Measurements from ENCODE around the gene CIT. TPM values are rescaled to one million over a fixed set of nuclear protein-coding genes. Genes with fewer than 3 reads are reported as not detected.

Gene CIT
- total and polyA plus RNA-seq, 9 of the 15 experiments (the other 6 are each of a cell fraction or from before 2014, with no cell fraction given): 1.1 to 46.7 (median 21.3) TPM

DNA sequence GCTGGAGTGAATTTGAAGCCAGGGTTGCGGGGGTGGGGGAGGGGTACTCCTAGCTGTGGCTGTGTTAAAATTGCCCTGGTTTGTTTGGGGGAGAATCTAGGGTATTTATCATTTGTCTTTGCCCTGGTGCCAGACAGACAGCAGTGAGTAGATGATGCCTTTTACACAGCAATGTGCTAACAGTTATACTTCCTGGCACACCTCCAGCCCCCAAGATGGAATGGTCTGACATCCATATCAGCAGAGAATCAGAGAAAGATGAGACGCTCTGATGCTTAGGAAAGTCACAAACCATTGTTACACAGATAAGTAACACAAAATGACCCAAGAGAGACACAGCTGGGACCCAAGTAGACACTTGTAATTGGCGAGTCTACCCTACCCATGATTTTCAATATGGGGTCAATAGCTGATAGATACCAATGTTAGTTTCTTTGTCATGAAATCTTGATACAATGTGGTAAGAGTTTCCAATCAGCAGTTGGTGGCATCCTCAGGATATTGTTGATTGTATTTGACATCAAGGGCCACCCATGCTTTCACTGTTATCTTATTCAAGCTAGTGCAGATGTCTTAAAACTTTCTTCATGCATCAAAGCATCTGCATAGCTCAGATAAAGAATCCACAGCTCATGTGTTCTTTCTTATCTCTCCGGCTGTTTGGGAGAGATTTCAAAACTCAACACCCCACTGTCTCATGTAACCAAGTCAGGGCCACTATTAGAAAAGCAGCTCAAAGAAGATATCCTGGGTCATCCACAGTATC, 211.8 kb downstream of the CIT start (continued):
- TF ChIP-seq ZNF445 (CRISPR knock-in tag; IDR thresholded peaks at IDR 0.05; ENCODE audit: low read depth) (peak; percentile 64; the same call in 1 of the 2 replicates), RBBP5 (IDR thresholded peaks at IDR 0.05; ENCODE audit: borderline replicate concordance, insufficient read depth, low read length, poor library complexity, severe bottlenecking) (peak; percentile 65), FIP1L1 (IDR thresholded peaks at IDR 0.05; ENCODE audit: low read depth, low read length, poor library complexity, severe bottlenecking) (no peak), ZNF75A (CRISPR knock-in tag; IDR thresholded peaks at IDR 0.05) (0 out of 2 replicates have a peak, but pooled peaks have one; percentile 39), ZC3H8 (IDR thresholded peaks at IDR 0.05) (no peak), ZFP1 (CRISPR knock-in tag; IDR thresholded peaks at IDR 0.05) (peak; percentile 53; the same call in 1 of the 2 replicates), FOXM1 (IDR thresholded peaks at IDR 0.05; ENCODE audit: low read depth) (peak; percentile 99), FOXM1 (CRISPR knock-in tag; IDR thresholded peaks at IDR 0.05; ENCODE audit: low read depth) (no peak), GABPA (tag; conservative IDR thresholded peaks at IDR 0.05; ENCODE audit: low read depth) (peak; percentile 70), RFX7 (CRISPR knock-in tag; IDR thresholded peaks at IDR 0.05) (peak; percentile 76; the same call in 1 of the 2 replicates), RBM14 (IDR thresholded peaks at IDR 0.05; ENCODE audit: borderline replicate concordance, insufficient read depth, low read depth, low read length) (no peak), RB1 (IDR thresholded peaks at IDR 0.05; ENCODE audit: low read depth) (peak; percentile 46; the same call in 1 of the 2 replicates), CBFA2T3 (IDR thresholded peaks at IDR 0.05) (peak; percentile 100), PHF21A (IDR thresholded peaks at IDR 0.05; ENCODE audit: borderline replicate concordance, low read depth) (peak; percentile 75; the same call in 1 of the 2 replicates), PHF8 (IDR thresholded peaks at IDR 0.05; ENCODE audit: borderline replicate concordance, low read length) (no peak), ZNF707 (CRISPR knock-in tag; conservative IDR thresholded peaks at IDR 0.05) (no peak), FOXJ3 (CRISPR knock-in tag; IDR thresholded peaks at IDR 0.05) (no peak)
- TF ChIP-seq, protein P1, sequence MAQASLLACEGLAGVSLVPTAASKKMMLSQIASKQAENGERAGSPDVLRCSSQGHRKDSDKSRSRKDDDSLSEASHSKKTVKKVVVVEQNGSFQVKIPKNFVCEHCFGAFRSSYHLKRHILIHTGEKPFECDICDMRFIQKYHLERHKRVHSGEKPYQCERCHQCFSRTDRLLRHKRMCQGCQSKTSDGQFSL (CRISPR knock-in tag; IDR thresholded peaks at IDR 0.05): no peak
- TF ChIP-seq, protein P1 (tag; IDR thresholded peaks at IDR 0.05): peak in 1 of 2 experiments; percentile 40; a peak in 1 of 4 replicates
- TF ChIP-seq, protein P2, sequence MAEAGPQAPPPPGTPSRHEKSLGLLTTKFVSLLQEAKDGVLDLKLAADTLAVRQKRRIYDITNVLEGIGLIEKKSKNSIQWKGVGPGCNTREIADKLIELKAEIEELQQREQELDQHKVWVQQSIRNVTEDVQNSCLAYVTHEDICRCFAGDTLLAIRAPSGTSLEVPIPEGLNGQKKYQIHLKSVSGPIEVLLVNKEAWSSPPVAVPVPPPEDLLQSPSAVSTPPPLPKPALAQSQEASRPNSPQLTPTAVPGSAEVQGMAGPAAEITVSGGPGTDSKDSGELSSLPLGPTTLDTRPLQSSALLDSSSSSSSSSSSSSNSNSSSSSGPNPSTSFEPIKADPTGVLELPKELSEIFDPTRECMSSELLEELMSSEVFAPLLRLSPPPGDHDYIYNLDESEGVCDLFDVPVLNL (CRISPR knock-in tag; IDR thresholded peaks at IDR 0.05; ENCODE audit: low read depth): no peak
- TF ChIP-seq, protein P3, sequence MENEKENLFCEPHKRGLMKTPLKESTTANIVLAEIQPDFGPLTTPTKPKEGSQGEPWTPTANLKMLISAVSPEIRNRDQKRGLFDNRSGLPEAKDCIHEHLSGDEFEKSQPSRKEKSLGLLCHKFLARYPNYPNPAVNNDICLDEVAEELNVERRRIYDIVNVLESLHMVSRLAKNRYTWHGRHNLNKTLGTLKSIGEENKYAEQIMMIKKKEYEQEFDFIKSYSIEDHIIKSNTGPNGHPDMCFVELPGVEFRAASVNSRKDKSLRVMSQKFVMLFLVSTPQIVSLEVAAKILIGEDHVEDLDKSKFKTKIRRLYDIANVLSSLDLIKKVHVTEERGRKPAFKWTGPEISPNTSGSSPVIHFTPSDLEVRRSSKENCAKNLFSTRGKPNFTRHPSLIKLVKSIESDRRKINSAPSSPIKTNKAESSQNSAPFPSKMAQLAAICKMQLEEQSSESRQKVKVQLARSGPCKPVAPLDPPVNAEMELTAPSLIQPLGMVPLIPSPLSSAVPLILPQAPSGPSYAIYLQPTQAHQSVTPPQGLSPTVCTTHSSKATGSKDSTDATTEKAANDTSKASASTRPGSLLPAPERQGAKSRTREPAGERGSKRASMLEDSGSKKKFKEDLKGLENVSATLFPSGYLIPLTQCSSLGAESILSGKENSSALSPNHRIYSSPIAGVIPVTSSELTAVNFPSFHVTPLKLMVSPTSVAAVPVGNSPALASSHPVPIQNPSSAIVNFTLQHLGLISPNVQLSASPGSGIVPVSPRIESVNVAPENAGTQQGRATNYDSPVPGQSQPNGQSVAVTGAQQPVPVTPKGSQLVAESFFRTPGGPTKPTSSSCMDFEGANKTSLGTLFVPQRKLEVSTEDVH (IDR thresholded peaks at IDR 0.05; ENCODE audit: low read depth, partially characterized antibody): peak; percentile 72

Data from K562 (cell line).